GM21737 (cell line): ENCODE results near the gene TBX5.
"Not testable (repeated sequence)": the region's sequence is repeated elsewhere in the genome, so short reads cannot be mapped to it uniquely, and the experiment has no call there.

Experiments
- ATAC-seq: cut with Tn5 transposase; IDR thresholded peaks from one replicate; pipeline ENCODE4 v1.9.1; 2021; ENCODE audit warnings: mild to moderate bottlenecking, moderate library complexity; ENCODE audit not compliant: unreplicated experiment

Gene TBX5

DNA sequence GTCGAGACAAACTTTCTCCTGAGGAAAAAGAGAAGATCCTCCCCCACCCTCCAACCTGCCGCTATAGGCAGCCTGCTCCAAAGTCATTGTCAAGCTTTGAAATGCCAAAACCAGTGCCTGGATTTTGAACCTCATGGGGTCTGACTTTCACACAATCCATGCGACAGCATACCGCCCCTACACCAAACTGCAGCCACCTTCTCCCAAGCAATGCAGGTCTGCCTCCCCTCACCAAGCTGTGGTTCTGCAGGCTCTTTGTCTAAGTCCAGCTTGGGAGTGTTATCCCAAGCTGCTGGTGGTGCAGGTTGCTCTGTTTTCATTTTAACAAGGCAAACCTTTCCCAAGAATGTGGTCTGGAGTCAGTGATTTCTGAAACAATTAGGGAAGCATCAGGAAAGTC lies 12.4 kb downstream of the TBX5 start:
- no peak for ATAC-seq

DNA sequence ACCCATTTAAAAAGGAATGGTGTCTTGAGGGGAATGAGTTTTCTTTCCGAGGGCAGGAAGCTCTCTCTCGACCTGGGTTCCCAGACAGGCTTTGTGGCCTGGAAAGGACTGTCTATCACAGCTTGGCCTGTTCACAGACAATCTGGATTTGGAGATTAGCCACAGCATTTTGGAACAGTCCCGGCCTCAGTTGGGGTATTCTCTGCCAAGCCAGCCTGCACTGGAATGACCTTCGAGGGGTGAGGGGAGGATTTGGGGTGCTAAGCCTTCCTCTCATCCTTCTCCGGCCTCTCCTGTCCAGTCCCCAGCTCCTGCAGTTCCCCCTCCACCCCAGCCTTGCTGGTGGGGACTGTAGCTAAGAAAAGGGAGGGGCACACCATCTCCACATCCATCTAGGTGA lies 13.0 kb downstream of the TBX5 start:
- no peak for ATAC-seq

DNA sequence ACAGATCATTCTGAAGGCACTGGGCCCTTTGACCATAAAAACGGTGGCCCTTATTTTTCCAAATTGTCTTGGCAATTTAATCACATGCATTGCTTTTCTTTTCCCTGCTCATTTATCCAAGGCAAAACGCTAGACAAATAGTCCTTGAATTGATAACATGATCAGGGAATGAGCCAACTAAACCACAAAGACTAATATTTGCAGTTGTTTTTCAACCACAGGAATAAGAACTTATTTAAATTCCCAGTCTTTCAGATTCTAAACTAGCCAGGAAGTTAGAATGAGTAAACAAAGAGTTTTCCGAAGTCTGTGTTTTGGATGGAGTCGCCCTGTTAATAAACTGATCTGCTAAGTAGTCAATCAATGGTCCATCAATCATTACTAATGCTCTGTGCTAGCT lies 14.9 kb downstream of the TBX5 start:
- ATAC-seq: no peak

DNA sequence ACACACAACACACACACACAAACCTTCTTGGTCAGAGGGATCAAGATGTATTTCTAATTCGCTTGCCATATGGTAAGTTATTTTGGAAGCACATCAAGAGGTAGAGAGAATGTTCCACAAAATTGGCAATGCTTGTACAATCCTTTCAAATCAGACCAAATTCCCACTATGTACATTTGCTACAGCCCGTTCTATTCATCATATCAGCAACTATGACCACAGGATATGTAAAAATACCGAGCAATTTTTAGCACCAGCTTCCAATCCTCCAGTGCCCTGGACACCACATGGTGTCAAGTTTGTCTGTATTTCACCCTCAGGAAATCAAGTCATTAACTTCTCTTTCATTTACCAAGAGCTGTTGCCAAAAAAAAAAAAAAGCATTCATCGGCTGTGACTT lies 21.2 kb downstream of the TBX5 start:
- no peak for ATAC-seq

DNA sequence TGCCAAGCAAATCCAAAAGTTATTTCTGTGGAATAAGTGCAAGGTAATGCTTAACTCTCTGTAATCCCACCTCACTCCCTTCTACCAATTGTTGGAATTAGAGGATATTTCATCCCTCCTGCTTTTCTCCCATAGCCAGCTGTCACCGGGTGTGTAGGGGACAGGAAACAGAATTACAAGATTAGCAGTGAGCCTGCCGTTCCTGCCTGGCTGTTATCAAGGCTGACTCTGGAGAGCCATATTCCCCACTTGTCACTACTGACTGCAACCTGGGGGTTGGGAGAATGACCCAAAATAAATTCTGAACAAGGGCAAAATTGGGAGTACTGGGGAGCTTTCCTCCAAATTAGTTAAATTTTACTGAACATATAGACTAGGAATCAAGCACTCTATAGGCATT lies 24.8 kb downstream of the TBX5 start:
- ATAC-seq: no peak

DNA sequence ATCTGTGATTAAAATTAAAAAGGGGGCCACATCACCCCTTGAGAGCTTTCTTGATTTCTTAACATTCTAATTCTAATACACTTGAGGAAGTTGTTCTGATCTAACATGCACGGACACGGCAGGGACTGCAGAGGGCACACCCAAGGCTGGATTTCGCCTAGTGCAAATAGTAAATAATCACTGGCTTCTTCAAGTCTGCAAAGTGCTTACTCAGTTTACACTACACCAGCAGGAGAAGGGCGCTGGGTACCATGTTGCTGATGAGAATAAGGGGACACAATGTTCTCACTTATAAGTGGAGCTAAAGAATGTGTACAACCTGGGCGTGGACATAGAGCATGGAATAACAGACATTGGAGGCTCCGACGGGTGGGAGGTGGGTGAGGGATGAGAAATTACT lies 34.2 kb downstream of the TBX5 start:
- ATAC-seq: no peak

DNA sequence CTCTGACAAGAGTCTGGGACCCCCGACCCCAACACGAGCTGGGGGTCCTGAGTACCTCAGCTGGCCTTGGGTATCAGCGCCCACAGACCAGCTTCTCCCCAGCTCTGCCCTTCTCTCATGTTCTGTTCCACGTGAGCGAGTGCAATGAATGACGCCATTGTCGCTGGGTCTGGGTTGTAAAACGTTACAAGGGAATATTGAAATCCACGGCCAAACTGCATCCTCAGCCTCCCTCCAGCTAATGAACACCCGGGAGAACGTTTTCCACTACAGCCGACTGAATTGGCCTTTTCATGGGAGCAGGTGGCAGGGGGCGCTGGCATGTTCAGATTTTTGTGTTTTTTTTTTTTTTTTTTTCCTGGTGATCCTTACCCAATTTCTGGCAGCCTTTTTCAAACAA lies 34.7 kb downstream of the TBX5 start:
- no peak for ATAC-seq

DNA sequence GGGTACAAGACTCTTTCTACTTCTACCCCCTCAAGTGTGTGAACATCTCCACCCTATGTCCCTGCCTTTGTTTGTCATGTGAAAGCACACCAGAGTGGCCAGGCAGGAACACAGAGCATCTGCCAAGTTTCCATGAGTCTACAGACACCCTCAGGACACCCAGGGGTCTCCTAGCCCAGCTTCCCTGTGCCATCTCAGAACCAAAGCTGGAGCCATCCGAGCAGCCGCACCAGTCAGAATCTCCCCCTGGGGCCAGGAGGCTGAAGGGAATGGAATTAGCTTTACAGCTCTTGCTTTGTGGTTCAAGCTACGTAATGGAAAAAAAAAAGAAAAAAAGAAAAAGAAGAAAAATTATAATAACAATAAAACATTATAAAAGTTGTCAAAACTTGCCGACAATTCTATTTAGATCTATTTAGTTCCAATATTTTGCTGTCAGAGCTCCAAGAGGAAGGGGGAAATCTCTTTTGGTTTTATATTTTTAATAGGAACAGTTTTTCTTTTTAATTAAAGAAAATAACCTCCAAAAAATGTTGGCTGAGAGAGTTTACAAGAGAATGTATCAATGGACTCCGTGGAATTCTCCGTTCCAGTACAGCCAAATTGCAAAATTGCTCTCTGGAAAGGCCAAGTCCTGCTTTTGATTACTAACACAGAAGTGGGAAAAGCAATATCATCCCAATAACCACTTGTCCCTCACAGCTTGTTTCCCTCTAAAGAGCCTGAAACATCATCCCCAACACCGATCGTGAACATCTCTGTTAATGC lies 37.1 kb downstream of the TBX5 start:
- ATAC-seq: no peak

DNA sequence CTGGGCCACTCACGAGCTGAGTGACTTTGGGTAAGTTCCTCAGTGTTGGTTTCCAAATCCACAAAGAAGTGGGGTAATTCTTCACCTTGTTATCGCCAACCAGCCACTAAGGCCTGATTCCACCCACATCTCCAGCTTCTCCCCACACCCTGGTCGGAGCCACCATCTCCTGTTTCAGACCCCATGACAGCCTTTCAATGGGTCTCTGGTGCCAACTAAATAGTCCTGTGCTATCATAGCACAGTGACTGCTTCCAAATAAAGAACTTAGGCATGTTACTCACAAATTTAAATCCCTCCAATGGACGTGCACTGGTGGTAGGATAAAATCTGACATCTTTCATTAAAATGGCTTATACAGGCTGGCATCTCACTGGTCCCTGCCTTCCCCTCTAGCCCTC lies 44.0 kb downstream of the TBX5 start:
- no peak for ATAC-seq

DNA sequence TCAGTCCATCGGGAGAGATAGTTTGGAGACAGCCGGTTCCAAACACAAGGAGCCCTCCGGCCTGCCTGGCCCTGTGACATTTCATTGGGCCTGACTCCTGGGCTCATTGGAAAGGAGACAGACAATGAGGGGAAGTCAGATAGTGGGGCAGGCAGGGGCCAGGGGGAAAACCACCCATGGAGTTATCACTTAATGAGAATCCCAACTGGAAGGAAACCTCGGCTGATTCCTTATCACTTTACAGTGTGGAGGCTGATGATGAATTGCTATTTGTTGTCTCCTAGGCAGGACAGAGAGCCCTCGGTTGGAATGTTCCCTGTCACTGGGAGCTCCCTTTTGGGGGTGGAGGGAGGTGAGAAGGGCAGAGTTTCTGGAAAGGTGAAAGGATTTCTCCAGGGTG lies 44.4 kb downstream of the TBX5 start:
- no peak for ATAC-seq

DNA sequence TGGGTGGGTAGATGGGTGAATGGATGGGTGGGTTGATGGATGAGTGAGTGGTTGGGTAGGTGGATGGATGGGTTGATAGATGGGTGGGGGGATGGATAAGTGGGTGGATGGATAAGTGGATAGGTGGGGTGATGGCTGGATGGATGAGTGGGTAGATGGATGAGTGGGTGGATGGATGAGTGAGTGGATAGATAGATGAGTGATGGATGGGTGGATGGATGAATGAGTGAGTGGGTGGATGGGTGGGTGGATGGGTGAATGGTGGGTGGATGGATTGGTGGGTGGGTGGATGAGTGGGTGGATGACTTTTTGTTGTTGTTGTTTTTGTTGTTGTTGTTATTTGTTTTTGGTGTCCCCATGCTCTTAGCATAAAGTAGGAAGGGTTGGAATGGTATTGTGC lies 45.5 kb downstream of the TBX5 start:
- ATAC-seq: no peak

DNA sequence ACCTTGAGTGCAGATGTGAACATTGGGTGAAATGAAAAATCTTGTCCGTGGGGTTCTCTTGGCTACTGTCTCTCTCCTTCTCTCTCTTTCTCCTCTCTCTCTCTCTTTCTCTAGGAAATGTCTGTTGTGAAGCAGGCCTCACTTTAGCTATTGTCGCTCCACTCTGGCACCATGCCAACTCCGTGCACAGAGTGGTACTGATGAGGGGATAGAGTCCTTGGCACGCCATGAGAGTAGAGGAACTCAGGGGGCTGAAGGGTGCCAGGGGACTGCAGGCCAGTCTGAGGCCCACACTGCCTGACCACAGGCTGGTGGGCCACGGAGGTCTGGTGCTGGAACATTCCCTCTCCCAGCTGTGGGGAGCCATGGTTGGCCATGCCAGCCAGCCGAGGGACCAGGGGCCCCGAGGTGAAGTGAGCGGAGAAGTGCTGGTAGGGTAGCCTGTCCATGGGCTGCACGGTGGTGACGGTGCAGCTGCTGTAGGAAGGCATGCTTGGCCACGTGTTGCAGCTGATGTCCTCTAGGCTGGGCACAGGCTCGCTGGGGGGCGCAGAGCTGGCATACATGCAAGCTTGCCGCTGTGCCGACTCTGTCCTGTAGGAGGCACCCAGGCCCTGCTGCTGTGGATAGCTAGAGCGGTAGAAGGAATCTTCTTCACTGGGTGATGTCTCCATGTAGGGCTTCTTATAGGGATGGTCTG lies 50.4 kb downstream of the TBX5 start:
- no peak for ATAC-seq

DNA sequence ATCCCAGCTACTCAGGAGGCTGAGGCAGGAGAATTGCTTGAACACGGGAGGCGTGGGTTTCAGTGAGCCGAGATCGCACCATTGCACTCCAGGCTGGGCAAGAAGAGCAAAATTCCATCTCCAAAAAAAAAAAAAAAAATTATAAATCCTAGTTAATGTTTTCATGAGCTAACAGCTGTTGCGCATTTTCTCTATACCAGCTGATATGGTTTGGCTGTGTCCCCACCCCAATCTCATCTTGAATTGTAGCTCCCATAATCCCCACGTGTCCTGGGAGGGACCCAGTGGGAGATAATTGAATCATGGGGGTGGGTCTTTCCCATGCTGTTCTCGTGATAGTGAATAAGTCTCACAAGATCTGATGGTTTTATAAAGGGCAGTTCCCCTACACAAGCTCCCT lies 56.7 kb downstream of the TBX5 start:
- ATAC-seq: not testable (repeated sequence)

DNA sequence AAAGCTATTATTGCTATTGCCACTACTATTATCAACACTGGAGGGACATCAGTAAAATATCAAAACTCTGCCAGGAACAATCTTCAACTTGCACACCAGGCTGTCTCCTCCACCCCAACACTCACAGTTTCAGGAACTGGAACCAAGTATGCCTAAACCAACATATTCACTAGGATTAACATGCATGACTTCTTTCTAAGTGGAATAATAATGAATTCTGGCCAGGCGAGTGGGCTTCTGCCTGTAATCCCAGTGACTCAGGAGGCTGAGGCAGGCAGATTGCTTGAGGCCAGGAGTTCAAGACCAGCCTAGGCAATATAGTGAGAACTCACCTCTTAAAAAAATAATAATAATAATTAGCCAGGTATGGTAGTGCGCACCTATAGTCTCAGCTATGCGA lies 58.1 kb downstream of the TBX5 start:
- no peak for ATAC-seq

DNA sequence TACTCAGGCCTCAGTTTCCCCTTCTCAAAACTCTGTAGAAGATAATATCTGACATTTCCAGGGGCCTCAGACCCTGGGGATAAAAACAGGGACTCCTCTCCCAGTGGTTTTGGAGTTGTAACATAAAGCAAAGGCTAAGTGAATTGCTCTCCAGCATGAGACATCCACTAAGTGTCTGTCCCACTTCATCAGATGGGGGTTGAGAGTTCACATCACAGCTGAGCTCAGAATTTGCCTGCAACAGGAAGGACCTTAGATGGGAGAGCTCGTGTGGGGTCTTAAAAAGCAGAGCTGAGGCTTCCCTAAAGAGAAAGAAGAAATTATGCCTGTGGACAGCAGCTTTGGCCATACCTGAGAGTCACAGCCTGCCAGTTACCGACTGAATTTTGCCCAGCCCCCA lies 61.1 kb downstream of the TBX5 start:
- no peak for ATAC-seq

DNA sequence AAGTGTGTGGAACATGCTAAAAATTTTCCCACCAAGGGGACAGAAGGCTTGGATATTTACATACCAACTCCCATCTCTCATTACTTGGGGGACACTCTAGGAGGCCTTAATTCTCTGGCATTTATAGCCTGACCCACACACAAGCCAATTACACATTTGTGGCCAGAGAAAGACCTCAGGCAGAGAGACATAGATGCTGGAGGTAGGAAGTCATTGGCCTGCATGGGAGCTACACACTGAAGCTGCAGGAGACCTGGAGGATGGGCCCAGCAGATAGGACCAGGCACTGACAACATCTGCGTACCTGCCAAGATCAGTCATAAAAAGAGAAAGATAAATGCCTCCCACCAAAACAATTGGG lies 61.7 kb downstream of the TBX5 start:
- no peak for ATAC-seq

DNA sequence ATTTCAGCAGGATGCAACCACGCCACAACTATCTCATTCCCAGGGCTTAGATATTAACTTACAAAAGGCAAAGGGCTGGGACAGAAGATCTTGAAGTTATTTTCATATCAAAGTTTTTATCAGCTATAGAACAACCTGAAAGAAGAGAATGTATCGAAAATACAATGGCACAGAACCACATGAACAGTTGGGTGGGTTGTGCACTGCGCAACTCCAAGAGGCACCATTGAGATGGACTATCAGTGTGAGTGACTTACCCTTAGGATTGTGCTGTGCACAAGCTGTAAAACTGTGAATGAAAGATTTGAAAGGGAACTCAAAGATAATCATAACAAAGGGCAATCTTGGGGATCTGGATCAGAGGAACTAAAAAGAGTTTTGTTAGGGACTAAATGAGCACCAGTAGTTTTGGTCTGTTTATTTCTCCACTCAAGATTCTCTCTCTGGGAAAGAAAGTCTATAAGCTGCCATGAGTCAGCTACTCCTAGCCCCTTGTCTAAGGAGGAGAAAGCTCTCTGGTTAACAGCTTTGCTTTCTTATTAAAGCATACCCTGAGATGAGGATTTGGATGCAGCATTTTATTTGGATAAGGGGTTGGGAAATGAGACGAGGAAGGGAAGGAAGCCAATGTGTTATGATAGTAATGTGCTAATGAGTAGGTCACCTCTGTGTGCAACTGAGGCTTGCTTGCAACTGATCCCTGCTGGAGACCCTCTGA lies 62.2 kb downstream of the TBX5 start:
- no peak for ATAC-seq

DNA sequence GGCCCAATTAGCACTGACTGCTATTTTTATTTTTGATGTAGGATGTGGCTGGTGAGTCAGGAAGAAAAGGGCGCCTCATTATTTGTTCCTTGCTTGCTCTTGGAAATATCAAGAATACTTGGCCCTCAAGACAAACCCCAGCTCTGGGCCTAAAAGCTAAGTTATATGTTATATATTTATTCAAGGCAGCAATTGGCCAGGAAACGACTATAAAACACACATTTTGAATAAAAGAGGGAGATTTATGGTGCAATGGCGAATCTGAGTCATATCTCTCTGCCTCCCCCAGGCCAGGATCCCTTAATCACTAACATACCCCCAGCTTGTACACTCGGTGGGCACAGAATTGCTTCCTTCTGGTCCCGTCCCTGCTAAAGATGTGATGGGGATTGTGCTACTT lies 63.3 kb downstream of the TBX5 start:
- no peak for ATAC-seq

DNA sequence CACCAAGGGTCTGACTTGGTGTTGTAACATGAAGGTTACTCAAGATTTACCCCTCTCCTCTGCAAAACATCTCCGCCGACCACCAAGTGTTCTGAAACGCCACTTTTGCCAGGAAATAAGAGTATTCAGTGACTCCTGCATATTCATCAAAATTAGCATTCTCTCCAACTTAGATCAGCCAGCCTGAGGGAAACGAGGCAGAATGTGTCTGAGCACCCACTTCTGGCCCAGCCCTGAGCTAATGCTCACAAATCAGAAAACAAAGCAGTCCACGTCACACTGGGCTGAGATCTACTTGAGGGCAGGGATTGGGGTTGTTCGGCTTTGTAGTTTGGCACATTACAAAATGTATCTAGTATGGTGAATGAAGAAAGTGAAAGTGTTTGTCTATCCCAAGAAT lies 64.3 kb downstream of the TBX5 start:
- no peak for ATAC-seq

DNA sequence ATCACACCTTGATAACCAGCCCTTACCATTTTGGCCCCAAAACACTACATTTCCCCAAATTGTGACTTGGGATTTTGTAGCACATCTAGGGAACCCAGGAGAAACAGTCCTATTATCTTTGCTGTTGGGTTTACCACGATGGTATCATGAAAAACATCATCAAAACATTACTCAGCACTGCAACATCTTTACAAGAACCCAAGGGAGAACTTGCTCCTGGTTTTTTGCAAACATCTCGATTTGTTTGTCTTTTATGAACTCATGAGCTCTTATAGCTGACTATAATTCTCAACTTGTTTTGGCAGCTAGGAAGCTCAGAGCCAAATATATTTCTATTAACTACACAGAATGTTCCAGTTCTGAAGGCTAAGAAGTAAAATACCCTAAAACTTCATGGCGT lies 65.7 kb downstream of the TBX5 start:
- no peak for ATAC-seq

DNA sequence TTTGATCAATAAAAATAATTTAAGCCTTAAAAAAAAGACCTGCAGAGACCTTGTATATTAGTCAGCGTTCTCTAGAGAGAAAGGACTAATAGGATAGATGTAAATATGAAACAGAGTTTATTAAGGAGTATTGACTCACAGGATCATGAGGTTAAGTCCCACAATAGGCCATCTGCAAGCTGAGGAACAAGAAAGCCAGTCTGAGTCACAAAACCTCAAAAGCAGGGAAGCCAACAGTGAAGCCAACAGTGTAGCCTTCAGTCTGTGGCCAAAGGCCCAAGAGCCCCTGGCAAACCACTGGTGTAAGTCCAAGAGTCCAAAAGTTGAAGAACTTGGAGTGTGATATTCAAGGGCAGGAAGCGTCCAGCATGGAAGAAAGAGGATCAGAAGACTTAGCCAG lies 66.3 kb downstream of the TBX5 start:
- ATAC-seq: no peak

DNA sequence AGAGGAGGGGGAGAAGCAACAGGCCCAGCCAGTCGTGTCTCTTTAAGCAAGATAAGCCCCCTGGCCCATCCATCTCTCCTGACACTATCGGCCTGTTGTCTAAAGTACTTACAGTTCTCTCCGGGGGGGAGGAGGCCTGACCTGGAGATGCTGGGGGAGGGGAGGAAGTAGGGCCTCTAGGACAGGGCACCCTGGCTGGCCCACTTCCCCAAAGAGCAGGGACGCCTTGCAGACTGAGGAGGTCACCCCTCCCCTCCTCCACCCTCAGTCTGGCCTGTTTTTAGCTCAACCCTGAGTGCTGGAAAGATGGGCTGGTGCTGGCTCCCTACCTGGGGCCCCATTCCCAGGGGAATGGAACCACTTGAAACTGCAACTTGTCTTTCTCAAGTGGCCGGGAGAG lies 70.3 kb downstream of the TBX5 start:
- ATAC-seq: no peak
